ENCODE data around the gene SEC23IP. TPM values are rescaled to one million over a fixed set of nuclear protein-coding genes. Genes with fewer than 3 reads are reported as not detected.
"Not testable (repeated sequence)": the region's sequence is repeated elsewhere in the genome, so short reads cannot be mapped to it uniquely, and the experiment has no call there.

SEC23IP gene
- total and polyA plus RNA-seq, 5 donors from 2014 or later: 29.7 to 58.6 (median 47.8) TPM

GRCh38 chr10:119896937-119897770 lies 4.6 kb downstream of the SEC23IP start:
- Histone ChIP-seq H3K4me3 (ENCODE audit: low read depth, low read length) (no peak overlapping the region), H3K4me1 (ENCODE audit: control insufficient read depth, insufficient read depth, low read length, poor library complexity, severe bottlenecking) (peaks cover 23% of the 10 kb centered on the region), H3K36me3 (ENCODE audit: control insufficient read depth, insufficient read depth, low read length) (peaks cover 18% of the 10 kb centered on the region), H3K27me3 (ENCODE audit: control insufficient read depth, insufficient read depth, low read length) (no peaks in the 10 kb centered on the region), H3K9me3 (ENCODE audit: control insufficient read depth in 2 of 2, low read length in 2 of 2) (no peaks in the 10 kb centered on the region), H3K27ac (ENCODE audit: insufficient read depth, low read length, poor library complexity, severe bottlenecking) (no peak overlapping the region)
- no peaks in the 10 kb centered on the region for H3K9me3 Mint-ChIP-seq
- peak overlapping the region in 1 of 3 donors; percentile 3 for H3K27ac Mint-ChIP-seq
- ATAC-seq (ENCODE audit: low read depth in 2 of 2) (no peak), DNase-seq (no peak)
- H3K4me3 Mint-ChIP-seq: no peak overlapping the region
- H3K36me3 Mint-ChIP-seq: peaks cover 20% of the 10 kb centered on the region
- H3K27me3 Mint-ChIP-seq: peaks cover 3% of the 10 kb centered on the region
- peaks cover 45 to 75% (median 58%) of the 10 kb centered on the region in 4 donors for H3K4me1 Mint-ChIP-seq

- H3K27ac Mint-ChIP-seq: peak overlapping the region; percentile 49 to 72 (median 58)
Observed at GRCh38 chr10:119898577-119898976, 6.0 kb downstream of the SEC23IP start.

GRCh38 chr10:119903946-119904666 lies 11.6 kb downstream of the SEC23IP start:
- Mint-ChIP-seq H3K36me3 (peaks cover 40% of the 10 kb centered on the region), H3K9me3 (no peaks in the 10 kb centered on the region), H3K27me3 (no peaks in the 10 kb centered on the region), H3K4me1 (peaks cover 2 to 21% (median 13%) of the 10 kb centered on the region in 4 donors), H3K4me3 (no peak overlapping the region), H3K27ac (peak overlapping the region in 1 of 3 donors; percentile 34)
- no peak overlapping the region for H3K4me3 ChIP-seq (ENCODE audit: low read depth, low read length)
- DNase-seq (no peak), ATAC-seq (ENCODE audit: low read depth in 2 of 2) (no peak)
- H3K9me3 ChIP-seq (ENCODE audit: control insufficient read depth in 2 of 2, low read length in 2 of 2): no peaks in the 10 kb centered on the region
- H3K27ac ChIP-seq (ENCODE audit: insufficient read depth, low read length, poor library complexity, severe bottlenecking): no peak overlapping the region
- no peaks in the 10 kb centered on the region for H3K27me3 ChIP-seq (ENCODE audit: control insufficient read depth, insufficient read depth, low read length)
- H3K4me1 ChIP-seq (ENCODE audit: control insufficient read depth, insufficient read depth, low read length, poor library complexity, severe bottlenecking): no peaks in the 10 kb centered on the region
- H3K36me3 ChIP-seq (ENCODE audit: control insufficient read depth, insufficient read depth, low read length): peaks cover 69% of the 10 kb centered on the region

More at GRCh38 chr10:119898577-119898976, 6.0 kb downstream of the SEC23IP start:
- ATAC-seq (ENCODE audit: low read depth in 2 of 2): no peak
- Mint-ChIP-seq H3K4me1 (peaks cover 40 to 66% (median 55%) of the 10 kb centered on the region in 4 donors), H3K27me3 (no peaks in the 10 kb centered on the region), H3K36me3 (peaks cover 26% of the 10 kb centered on the region), H3K9me3 (no peaks in the 10 kb centered on the region), H3K4me3 (peak overlapping the region in 2 of 4 donors; percentile 15 to 46)
- Histone ChIP-seq H3K36me3 (ENCODE audit: control insufficient read depth, insufficient read depth, low read length) (peaks cover 32% of the 10 kb centered on the region), H3K9me3 (ENCODE audit: control insufficient read depth in 2 of 2, low read length in 2 of 2) (no peaks in the 10 kb centered on the region), H3K27ac (ENCODE audit: insufficient read depth, low read length, poor library complexity, severe bottlenecking) (no peak overlapping the region), H3K27me3 (ENCODE audit: control insufficient read depth, insufficient read depth, low read length) (no peaks in the 10 kb centered on the region), H3K4me3 (ENCODE audit: low read depth, low read length) (no peak overlapping the region), H3K4me1 (ENCODE audit: control insufficient read depth, insufficient read depth, low read length, poor library complexity, severe bottlenecking) (peaks cover 13% of the 10 kb centered on the region)
- no peak for DNase-seq

DNA sequence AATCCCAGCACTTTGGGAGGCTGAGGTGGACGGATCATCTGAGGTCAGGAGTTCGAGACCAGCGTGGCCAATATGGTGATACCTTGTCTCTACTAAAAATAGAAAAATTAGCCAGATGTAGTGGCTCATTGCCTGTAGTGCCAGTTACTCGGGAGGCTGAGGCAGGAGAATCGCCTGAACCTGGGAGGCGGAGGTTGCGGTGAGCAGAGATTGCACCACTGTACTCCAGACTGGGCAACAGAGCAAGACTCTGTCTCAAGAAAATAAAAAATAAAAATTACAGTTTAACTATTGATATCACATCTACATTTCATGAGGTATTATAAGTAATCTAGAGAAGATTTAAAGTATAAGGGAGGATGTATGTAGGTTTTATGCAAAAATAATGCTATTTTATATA lies 15.2 kb downstream of the SEC23IP start:
- H3K4me3 Mint-ChIP-seq; H3K4me1 ChIP-seq (ENCODE audit: control insufficient read depth, insufficient read depth, low read length, poor library complexity, severe bottlenecking); H3K4me1 Mint-ChIP-seq; H3K27me3 ChIP-seq (ENCODE audit: control insufficient read depth, insufficient read depth, low read length); H3K9me3 Mint-ChIP-seq; ATAC-seq (ENCODE audit: low read depth in 2 of 2); H3K9me3 ChIP-seq (ENCODE audit: control insufficient read depth in 2 of 2, low read length in 2 of 2); DNase-seq; H3K27ac ChIP-seq (ENCODE audit: insufficient read depth, low read length, poor library complexity, severe bottlenecking); H3K4me3 ChIP-seq (ENCODE audit: low read depth, low read length); H3K27me3 Mint-ChIP-seq: not testable (repeated sequence)
- peaks cover 79% of the 10 kb centered on the region for H3K36me3 ChIP-seq (ENCODE audit: control insufficient read depth, insufficient read depth, low read length)
- Mint-ChIP-seq H3K27ac (peak overlapping the region in 1 of 3 donors; percentile 7), H3K36me3 (peaks cover 46% of the 10 kb centered on the region)

GRCh38 chr10:119908166-119908565 lies 15.6 kb downstream of the SEC23IP start:
- ATAC-seq (ENCODE audit: low read depth in 2 of 2) (no peak), DNase-seq (no peak)
- peak overlapping the region in 1 of 3 donors; percentile 7 for H3K27ac Mint-ChIP-seq
- H3K27me3 ChIP-seq (ENCODE audit: control insufficient read depth, insufficient read depth, low read length): no peaks in the 10 kb centered on the region
- no peak overlapping the region for H3K27ac ChIP-seq (ENCODE audit: insufficient read depth, low read length, poor library complexity, severe bottlenecking)
- H3K36me3 ChIP-seq (ENCODE audit: control insufficient read depth, insufficient read depth, low read length): peaks cover 79% of the 10 kb centered on the region
- H3K27me3 Mint-ChIP-seq: no peaks in the 10 kb centered on the region
- H3K4me3 Mint-ChIP-seq: no peak overlapping the region
- H3K4me3 ChIP-seq (ENCODE audit: low read depth, low read length): no peak overlapping the region
- no peaks in the 10 kb centered on the region for H3K9me3 Mint-ChIP-seq
- no peaks in the 10 kb centered on the region for H3K9me3 ChIP-seq (ENCODE audit: control insufficient read depth in 2 of 2, low read length in 2 of 2)
- no peaks in the 10 kb centered on the region for H3K4me1 ChIP-seq (ENCODE audit: control insufficient read depth, insufficient read depth, low read length, poor library complexity, severe bottlenecking)
- H3K36me3 Mint-ChIP-seq: peaks cover 46% of the 10 kb centered on the region
- peaks cover 0 to 8% (median 5%) of the 10 kb centered on the region in 4 donors for H3K4me1 Mint-ChIP-seq

DNA sequence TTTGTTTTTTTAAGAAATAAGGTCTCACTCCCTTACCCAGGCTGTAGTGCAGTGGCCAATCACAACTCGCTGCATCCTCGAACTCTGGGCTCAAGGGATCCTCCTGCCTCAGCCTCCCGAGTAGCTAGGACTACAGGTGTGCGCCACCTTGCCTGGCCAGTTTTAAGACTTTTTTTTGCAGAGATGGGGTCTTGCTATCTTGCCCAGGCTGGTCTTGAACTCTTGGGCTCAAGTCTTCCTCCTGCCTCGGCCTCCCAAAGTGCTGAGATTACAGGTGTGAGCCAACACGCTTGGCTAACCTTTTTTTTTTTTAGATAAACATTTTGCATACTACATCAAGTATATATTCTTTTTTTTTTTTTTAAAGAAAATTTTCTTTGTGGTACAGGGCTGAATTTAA lies 18.2 kb downstream of the SEC23IP start:
- no peak overlapping the region for H3K27ac Mint-ChIP-seq
- H3K9me3 ChIP-seq (ENCODE audit: control insufficient read depth in 2 of 2, low read length in 2 of 2): no peaks in the 10 kb centered on the region
- no peak overlapping the region for H3K27ac ChIP-seq (ENCODE audit: insufficient read depth, low read length, poor library complexity, severe bottlenecking)
- no peaks in the 10 kb centered on the region for H3K4me1 ChIP-seq (ENCODE audit: control insufficient read depth, insufficient read depth, low read length, poor library complexity, severe bottlenecking)
- H3K9me3 Mint-ChIP-seq: no peaks in the 10 kb centered on the region
- ATAC-seq (ENCODE audit: low read depth in 2 of 2) (no peak), DNase-seq (no peak)
- no peaks in the 10 kb centered on the region for H3K27me3 Mint-ChIP-seq
- peaks cover 66% of the 10 kb centered on the region for H3K36me3 ChIP-seq (ENCODE audit: control insufficient read depth, insufficient read depth, low read length)
- H3K4me3 Mint-ChIP-seq: no peak overlapping the region
- H3K27me3 ChIP-seq (ENCODE audit: control insufficient read depth, insufficient read depth, low read length): no peaks in the 10 kb centered on the region
- peaks cover 43% of the 10 kb centered on the region for H3K36me3 Mint-ChIP-seq
- no peak overlapping the region for H3K4me3 ChIP-seq (ENCODE audit: low read depth, low read length)
- peaks cover 0 to 8% (median 8%) of the 10 kb centered on the region in 4 donors for H3K4me1 Mint-ChIP-seq

GRCh38 chr10:119917777-119918176 lies 25.2 kb downstream of the SEC23IP start:
- H3K36me3 ChIP-seq (ENCODE audit: control insufficient read depth, insufficient read depth, low read length): peaks cover 78% of the 10 kb centered on the region
- H3K36me3 Mint-ChIP-seq: peaks cover 44% of the 10 kb centered on the region
- H3K27ac Mint-ChIP-seq: no peak overlapping the region
- no peak for DNase-seq
- H3K27me3 Mint-ChIP-seq: no peaks in the 10 kb centered on the region
- H3K4me1 ChIP-seq (ENCODE audit: control insufficient read depth, insufficient read depth, low read length, poor library complexity, severe bottlenecking): no peaks in the 10 kb centered on the region
- H3K4me3 ChIP-seq (ENCODE audit: low read depth, low read length): no peak overlapping the region
- H3K9me3 Mint-ChIP-seq: no peaks in the 10 kb centered on the region
- peaks cover 0 to 11% (median 7%) of the 10 kb centered on the region in 4 donors for H3K4me1 Mint-ChIP-seq
- no peaks in the 10 kb centered on the region for H3K9me3 ChIP-seq (ENCODE audit: control insufficient read depth in 2 of 2, low read length in 2 of 2)
- no peak overlapping the region for H3K4me3 Mint-ChIP-seq
- ATAC-seq (ENCODE audit: low read depth in 2 of 2): no peak
- H3K27ac ChIP-seq (ENCODE audit: insufficient read depth, low read length, poor library complexity, severe bottlenecking): no peak overlapping the region
- H3K27me3 ChIP-seq (ENCODE audit: control insufficient read depth, insufficient read depth, low read length): no peaks in the 10 kb centered on the region
